Endothelial cell of umbilical vein (primary cell): ENCODE data around the gene MFRP. TPM values are rescaled to one million over a fixed set of nuclear protein-coding genes. Genes with fewer than 3 reads are reported as not detected.
A peak's percentile ranks its signal among the peaks of the same experiment; 100 is the strongest.

ENCODE experiments used
- BruUV-seq: library from RNA; stranded (reverse); fragments of 400-500 nt; replicated peaks from 2 replicates; lab custom pipeline; 2021; lab: Mats Ljungman, UMichigan
- CTCF ChIA-PET: fragments of 300-600, 350-600 bp; sonication (Branson Sonifier 250); formaldehyde crosslinking; loops from one replicate; lab custom pipeline; 2021; ENCODE audit warnings: antibody characterized with exemption, inconsistent platforms; lab: Charles Lee
- POLR2A ChIA-PET: fragments of 300-600, 350-600 bp; sonication (Branson Sonifier 250); formaldehyde crosslinking; loops from one replicate; lab custom pipeline; 2021; ENCODE audit warnings: antibody characterized with exemption, inconsistent platforms; lab: Charles Lee
- DNase-seq: peaks from one replicate; pipeline ENCODE4 v3.0.0-alpha.2; 2011; ENCODE audit warnings: low read depth, low spot score
- FAIRE-seq: peaks from 2 replicates; lab custom pipeline; 2011; peaks lifted over from hg19 to GRCh38; lab: Jason Lieb, UNC
- H2AFZ ChIP-seq: 2 replicates; pipeline ENCODE4 v1.6.0; 2012; ENCODE audit warnings: low read depth, low read length, control low read depth, inconsistent platforms
- H3K27ac ChIP-seq: 2 replicates; pipeline ENCODE4 v1.5.1; 2011; ENCODE audit warnings: low read depth, mild to moderate bottlenecking, control low read depth, low read length, moderate library complexity; ENCODE audit not compliant: insufficient read depth
- H3K27me3 ChIP-seq, 2 experiments: 2 replicates each; pipeline versions ENCODE4 v1.6.0 to v1.6.1; 2011; ENCODE audit warnings: low read length in 2 of 2, mixed read lengths in 1 of 2; ENCODE audit not compliant: control insufficient read depth in 2 of 2, insufficient read depth in 2 of 2
- H3K36me3 ChIP-seq, 2 experiments: 2 replicates in 1 of 2; 3 replicates in 1 of 2; pipeline ENCODE4 v1.5.1; 2011; ENCODE audit warnings: low read length in 2 of 2, mild to moderate bottlenecking in 1 of 2, moderate library complexity in 1 of 2; ENCODE audit not compliant: control insufficient read depth in 2 of 2, insufficient read depth in 2 of 2; ENCODE audit errors: extremely low read depth in 1 of 2
- H3K4me1 ChIP-seq: 3 replicates; pipeline ENCODE4 v1.5.1; 2011; ENCODE audit warnings: mild to moderate bottlenecking, low read length; ENCODE audit not compliant: control insufficient read depth, insufficient read depth; ENCODE audit errors: extremely low read depth
- H3K4me2 ChIP-seq: 2 replicates; pipeline ENCODE4 v1.6.1; 2011; ENCODE audit warnings: low read length, control low read depth, mixed read lengths; ENCODE audit not compliant: insufficient read depth
- H3K4me3 ChIP-seq, 3 experiments: fragments of 200-600 bp in 1 of 3; sonication (generic), shearing (Covaris generic) in 1 of 3; replicated peaks in 1 of 3; 2 replicates each; pipeline ENCODE4 v1.5.1; 2011 to 2016; ENCODE audit warnings: control low read depth in 3 of 3, low read length in 3 of 3, mild to moderate bottlenecking in 2 of 3, inconsistent platforms in 1 of 3, low read depth in 1 of 3, moderate library complexity in 1 of 3; ENCODE audit not compliant: insufficient read depth in 1 of 3
- H3K79me2 ChIP-seq: 2 replicates; pipeline ENCODE4 v1.6.0; 2012; ENCODE audit warnings: low read length, inconsistent platforms; ENCODE audit not compliant: control insufficient read depth, insufficient read depth
- H3K9ac ChIP-seq: replicated peaks from 2 replicates; pipeline ENCODE3; 2011; ENCODE audit warnings: low read length, control low read depth; ENCODE audit not compliant: insufficient read depth; ENCODE audit errors: extremely low read depth
- H3K9me1 ChIP-seq: replicated peaks from 3 replicates; pipeline ENCODE4 v1.6.0; 2011; ENCODE audit warnings: mild to moderate bottlenecking, low read length; ENCODE audit not compliant: control insufficient read depth, insufficient read depth; ENCODE audit errors: extremely low read depth
- H3K9me3 ChIP-seq: replicated peaks from 2 replicates; pipeline ENCODE4 v1.5.1; 2012; ENCODE audit warnings: low read length, inconsistent platforms; ENCODE audit not compliant: control insufficient read depth, insufficient read depth
- H4K20me1 ChIP-seq: replicated peaks from 2 replicates; pipeline ENCODE3; 2011; ENCODE audit warnings: mild to moderate bottlenecking, low read length; ENCODE audit not compliant: control insufficient read depth, insufficient read depth; ENCODE audit errors: extremely low read depth
- CTCF ChIP-seq, 2 donors: IDR thresholded peaks; 1 replicate in 1 of 2; 2 replicates in 1 of 2; pipeline ENCODE4 v1.5.1; 2011; ENCODE audit warnings: low read length in 2 of 2, mild to moderate bottlenecking in 2 of 2, moderate library complexity in 2 of 2, control low read depth in 1 of 2, inconsistent platforms in 1 of 2, low read depth in 1 of 2; ENCODE audit not compliant: insufficient read depth in 1 of 2; ENCODE audit errors: extremely low read depth in 1 of 2
- EZH2 ChIP-seq: IDR thresholded peaks from 2 replicates; pipeline ENCODE4 v1.6.1; 2012; ENCODE audit warnings: borderline replicate concordance, low read depth, mild to moderate bottlenecking, moderate library complexity, low read length, inconsistent platforms; ENCODE audit not compliant: severe bottlenecking
- FOS ChIP-seq: IDR thresholded peaks from 2 replicates; pipeline ENCODE4 v1.6.1; 2011; ENCODE audit warnings: mild to moderate bottlenecking, low read length, moderate library complexity, borderline replicate concordance; ENCODE audit not compliant: insufficient read depth
- GATA2 ChIP-seq: IDR thresholded peaks from 2 replicates; pipeline ENCODE4 v1.7.0; 2011; ENCODE audit warnings: low read depth, mild to moderate bottlenecking, moderate library complexity, mixed read lengths, low read length; ENCODE audit not compliant: insufficient read length, insufficient read depth
- JUN ChIP-seq: IDR thresholded peaks from 2 replicates; pipeline ENCODE4 v1.6.1; 2011; ENCODE audit warnings: borderline replicate concordance, low read depth; ENCODE audit not compliant: insufficient read length, insufficient read depth
- MAX ChIP-seq: IDR thresholded peaks from 2 replicates; pipeline ENCODE4 v1.6.1; 2011; ENCODE audit not compliant: insufficient read depth, insufficient read length
- MYC ChIP-seq: IDR thresholded peaks from one replicate; pipeline ENCODE4 v1.6.1; 2011; ENCODE audit warnings: mild to moderate bottlenecking, low read depth, low read length
- POLR2A ChIP-seq: IDR thresholded peaks from 2 replicates; pipeline ENCODE4 v1.6.1; 2012; ENCODE audit warnings: low read depth, mild to moderate bottlenecking, control low read depth, low read length
- POLR2AphosphoS5 ChIP-seq: IDR thresholded peaks from 2 replicates; pipeline ENCODE4 v1.6.1; 2012; ENCODE audit warnings: low read depth, mild to moderate bottlenecking, control low read depth, low read length, moderate library complexity; ENCODE audit not compliant: insufficient read depth
- dilution Hi-C: fragments of 300-500 bp; cut with MboI; formaldehyde crosslinking; loops from one replicate; pipeline ENCODE4 v1.15.0; 2019; ENCODE audit warnings: low sequenced_read_pairs; ENCODE audit not compliant: extremely low pct_ligation_motif_present
- intact Hi-C: fragments of 100-400 bp; cut with micrococcal nuclease; formaldehyde crosslinking; loops from one replicate; pipeline ENCODE4 v1.10.0; 2022
- polyA plus RNA-seq, 4 experiments: library from polyadenylated mRNA; depleted of rRNA in 3 of 4; stranded (reverse) in 3 of 4; unstranded in 1 of 4; fragments of >200 nt; gene quantifications; 2 replicates each; pipeline versions ENCODE4 v1.2.1 to v1.2.3, GENCODE V29; 2011 to 2012; ENCODE audit warnings: missing spikeins in 1 of 4
- total RNA-seq: library from RNA; stranded (reverse); gene quantifications from 2 replicates; pipeline ENCODE4 v1.2.3, GENCODE V29; 2021

MFRP gene
- total and polyA plus RNA-seq, 2 donors (not counting 3 experiments of a cell fraction or from before 2014, with no cell fraction given): 0.08 TPM; not detected in 1

GRCh38 chr11:119338965-119339588, 7.4 kb downstream of the MFRP start:
- Histone ChIP-seq H3K27me3 (no peaks in the 10 kb centered on the region), H2AFZ (no peak overlapping the region), H3K9me3 (no peaks in the 10 kb centered on the region), H3K79me2 (peaks cover 23% of the 10 kb centered on the region), H4K20me1 (no peaks in the 10 kb centered on the region), H3K4me3 (peak overlapping the region in 2 of 3 experiments; percentile 41 to 90), H3K4me1 (peaks cover 40% of the 10 kb centered on the region), H3K36me3 (peaks cover 0 to 2% of the 10 kb centered on the region in 2 experiments), H3K9me1 (no peaks in the 10 kb centered on the region), H3K27ac (no peak overlapping the region), H3K4me2 (peak overlapping the region; percentile 64), H3K9ac (peak overlapping the region; percentile 75)
- dilution Hi-C loops (no loop called here), intact Hi-C loops (loop anchor here (1.0 to 2.0 kb wide), 5 partner anchors 18 to 274 kb away; partner anchors contain the start of gene CBL)
- DNase-seq: peak; percentile 49
- TF ChIP-seq GATA2 (no peak), CTCF (IDR thresholded peaks at IDR 0.05; ENCODE audit: extremely low read depth in 1 of 2, insufficient read depth in 1 of 2, low read depth in 1 of 2, low read length in 2 of 2) (no peak), MYC (no peak), EZH2 (no peak), POLR2AphosphoS5 (no peak), POLR2A (no peak), MAX (no peak), FOS (no peak), JUN (no peak)
- ChIA-PET POLR2A (interaction anchor here (0.8 to 2.3 kb wide), 4 partner anchors 22 to 245 kb away, joined by 3 to 18 read pairs (median 14); partner anchors contain the start of gene MCAM), CTCF (interaction anchor here (0.6 to 6.3 kb wide), 37 partner anchors 12 to 390 kb away, joined by 3 to 301 read pairs (median 6); partner anchors contain the start of genes CBL, CENATAC, DPAGT1 and HINFP)
- FAIRE-seq: peak; percentile 47
- TSS peak; percentile 75 for BruUV-seq
